ENCODE data around the gene EBF3.

EBF3 gene

GRCh38 chr10:129832573-129833467 is 131.3 kb downstream of the EBF3 start:
- no peak for DNase-seq

GRCh38 chr10:129831150-129831549 is 132.9 kb downstream of the EBF3 start:
- no peak for DNase-seq

- no peak for DNase-seq
Measured at GRCh38 chr10:129825826-129826225, 138.2 kb downstream of the EBF3 start.

GRCh38 chr10:129825221-129825620 is 138.9 kb downstream of the EBF3 start:
- DNase-seq: no peak

GRCh38 chr10:129820451-129820850 is 143.6 kb downstream of the EBF3 start:
- no peak for DNase-seq

GRCh38 chr10:129816656-129817045 is 147.4 kb downstream of the EBF3 start:
- DNase-seq: no peak

- no peak for DNase-seq
Measured at GRCh38 chr10:129815898-129816655, 148.0 kb downstream of the EBF3 start.

GRCh38 chr10:129814681-129815646 is 149.1 kb downstream of the EBF3 start:
- DNase-seq: no peak

- no peak for DNase-seq
Measured at GRCh38 chr10:129812398-129812797, 151.7 kb downstream of the EBF3 start.

- DNase-seq: no peak
Measured at GRCh38 chr10:129811208-129811607, 152.9 kb downstream of the EBF3 start.

- no peak for DNase-seq
Measured at GRCh38 chr10:129809841-129810240, 154.2 kb downstream of the EBF3 start.

GRCh38 chr10:129809431-129809830 is 154.6 kb downstream of the EBF3 start:
- DNase-seq: no peak

- no peak for DNase-seq
Measured at GRCh38 chr10:129808092-129808983, 155.7 kb downstream of the EBF3 start.

- DNase-seq: no peak
Measured at GRCh38 chr10:129807211-129807610, 156.9 kb downstream of the EBF3 start.

GRCh38 chr10:129800796-129801340 is 163.2 kb downstream of the EBF3 start:
- DNase-seq: no peak

- DNase-seq: no peak
Measured at GRCh38 chr10:129799942-129800341, 164.1 kb downstream of the EBF3 start.

GRCh38 chr10:129796710-129797420 is 167.2 kb downstream of the EBF3 start:
- no peak for DNase-seq

GRCh38 chr10:129793996-129794395 is 170.1 kb downstream of the EBF3 start:
- no peak for DNase-seq

- DNase-seq: no peak
Measured at GRCh38 chr10:129793479-129793878, 170.6 kb downstream of the EBF3 start.

GRCh38 chr10:129792864-129793263 is 171.2 kb downstream of the EBF3 start:
- no peak for DNase-seq

- no peak for DNase-seq
Measured at GRCh38 chr10:129792141-129792540, 171.9 kb downstream of the EBF3 start.

All from activated CD8-positive, alpha-beta memory T cell treated with anti-CD3 and anti-CD28 coated beads, Interleukin-2, amount 50 U/mL, for 48 hours (primary cell).